HepG2 (cell line): ENCODE data around the gene H3-3A. TPM values are rescaled to one million over a fixed set of nuclear protein-coding genes. Genes with fewer than 3 reads are reported as not detected.

ENCODE experiments used
- CC2D1A ChIP-seq: sonication (generic); formaldehyde crosslinking; IDR thresholded peaks from 2 replicates; pipeline ENCODE4 v1.8.1; 2023; ENCODE audit warnings: mild to moderate bottlenecking, missing genetic modification reagents
- ELF3 ChIP-seq: IDR thresholded peaks from 2 replicates; pipeline ENCODE4 v1.6.1; 2016; ENCODE audit warnings: missing genetic modification reagents, missing compliant biosample characterization
- HNRNPLL ChIP-seq: fragments of 200-400 bp; formaldehyde crosslinking; IDR thresholded peaks from 2 replicates; pipeline ENCODE4 v1.6.1; 2017; ENCODE audit warnings: mild to moderate bottlenecking, low read depth, low read length; ENCODE audit not compliant: poor library complexity, severe bottlenecking
- HNRNPUL1 ChIP-seq: fragments of 200-400 bp; formaldehyde crosslinking; IDR thresholded peaks from 2 replicates; pipeline ENCODE4 v1.6.1; 2017; ENCODE audit warnings: low read depth, mild to moderate bottlenecking, low read length, moderate library complexity
- KDM2A ChIP-seq: sonication (generic); formaldehyde crosslinking; IDR thresholded peaks from 2 replicates; pipeline ENCODE4 v1.4.0; 2020; ENCODE audit warnings: low read depth, missing genetic modification reagents, borderline replicate concordance
- KMT2B ChIP-seq: IDR thresholded peaks from 2 replicates; pipeline ENCODE4 v1.6.1; 2016; ENCODE audit warnings: missing genetic modification reagents, missing compliant biosample characterization
- MLLT10 ChIP-seq: sonication (generic); formaldehyde crosslinking; IDR thresholded peaks from 2 replicates; pipeline ENCODE4 v1.4.0; 2020; ENCODE audit warnings: missing genetic modification reagents
- SKI ChIP-seq: fragments of 450-650 bp; IDR thresholded peaks from one replicate; pipeline ENCODE4 v1.6.1; 2018; ENCODE audit warnings: mild to moderate bottlenecking; ENCODE audit not compliant: partially characterized antibody
- SOX6 ChIP-seq, 2 experiments: fragments of 450-650 bp in 1 of 2; sonication (generic) in 1 of 2; formaldehyde crosslinking in 1 of 2; IDR thresholded peaks; 2 replicates each; pipeline versions ENCODE4 v1.4.0 to v1.6.1; 2017 to 2020; ENCODE audit warnings: antibody characterized with exemption in 1 of 2, mild to moderate bottlenecking in 1 of 2, missing genetic modification reagents in 1 of 2
- TCF12 ChIP-seq, 2 experiments: fragments of 450-650 bp in 1 of 2; sonication (generic) in 1 of 2; formaldehyde crosslinking in 1 of 2; IDR thresholded peaks; 2 replicates each; pipeline versions ENCODE4 v1.6.1 to v1.8.0; 2017 to 2022; ENCODE audit warnings: antibody characterized with exemption in 1 of 2, mild to moderate bottlenecking in 1 of 2, missing genetic modification reagents in 1 of 2, moderate library complexity in 1 of 2
- THYN1 ChIP-seq: sonication (generic); formaldehyde crosslinking; IDR thresholded peaks from 2 replicates; pipeline ENCODE4 v1.8.1; 2023; ENCODE audit warnings: low read depth, mild to moderate bottlenecking, moderate library complexity, missing genetic modification reagents, borderline replicate concordance
- ZBTB8A ChIP-seq: sonication (generic); formaldehyde crosslinking; IDR thresholded peaks from 2 replicates; pipeline ENCODE4 v1.4.0; 2020; ENCODE audit warnings: mild to moderate bottlenecking, low read depth, missing genetic modification reagents, borderline replicate concordance
- ZFP36L1 ChIP-seq: sonication (generic); formaldehyde crosslinking; IDR thresholded peaks from 2 replicates; pipeline ENCODE4 v1.8.0; 2022; ENCODE audit warnings: mild to moderate bottlenecking, missing genetic modification reagents, moderate library complexity
- ZFP37 ChIP-seq: sonication (generic); formaldehyde crosslinking; IDR thresholded peaks from 2 replicates; pipeline ENCODE4 v1.4.0; 2020; ENCODE audit warnings: missing genetic modification reagents, borderline replicate concordance
- ZFX ChIP-seq: sonication (generic); formaldehyde crosslinking; IDR thresholded peaks from 2 replicates; pipeline ENCODE4 v1.4.0; 2020; ENCODE audit warnings: mild to moderate bottlenecking, low read depth, missing genetic modification reagents, moderate library complexity
- ZNF180 ChIP-seq: sonication (generic); formaldehyde crosslinking; IDR thresholded peaks from 2 replicates; pipeline ENCODE4 v1.4.0; 2020; ENCODE audit warnings: low read depth, missing genetic modification reagents, borderline replicate concordance
- ZNF354B ChIP-seq: sonication (generic); formaldehyde crosslinking; IDR thresholded peaks from 2 replicates; pipeline ENCODE4 v1.8.0; 2022; ENCODE audit warnings: mild to moderate bottlenecking, missing genetic modification reagents
- ZNF430 ChIP-seq: sonication (generic); formaldehyde crosslinking; IDR thresholded peaks from 2 replicates; pipeline ENCODE4 v1.9.0; 2021; ENCODE audit warnings: mild to moderate bottlenecking, missing genetic modification reagents
- ZNF709 ChIP-seq: sonication (generic); formaldehyde crosslinking; IDR thresholded peaks from 2 replicates; pipeline ENCODE4 v1.5.0; 2020; ENCODE audit warnings: mild to moderate bottlenecking, missing genetic modification reagents
- polyA plus RNA-seq, 8 experiments: library from polyadenylated mRNA; depleted of rRNA in 3 of 8; stranded (reverse) in 7 of 8; unstranded in 1 of 8; fragments of >200 nt; fragmentation: Illumina TruSeq in 4 of 8; extraction: Trizol in 4 of 8; gene quantifications; 2 replicates each; pipeline versions ENCODE4 v1.2.1 to v1.2.3, GENCODE V29; 2011 to 2016; ENCODE audit warnings: low read depth in 4 of 8, missing spikeins in 1 of 8, mixed read lengths in 1 of 8; ENCODE audit not compliant: insufficient read depth in 1 of 8
- total RNA-seq, 5 experiments: library from RNA; depleted of rRNA; stranded (reverse); fragments of >200 nt; fragmentation: Illumina TruSeq; extraction: Trizol; gene quantifications; 2 replicates each; pipeline ENCODE4 v1.2.3, GENCODE V29; 2016; ENCODE audit warnings: low read depth in 1 of 5
- TF ChIP-seq, protein P1 (sequence below): sonication (generic); formaldehyde crosslinking; IDR thresholded peaks from 2 replicates; pipeline ENCODE4 v1.4.0; 2020; ENCODE audit warnings: low read depth, missing genetic modification reagents
- TF ChIP-seq, protein P2 (sequence below): sonication (generic); formaldehyde crosslinking; IDR thresholded peaks from 2 replicates; pipeline ENCODE4 v1.8.0; 2022; ENCODE audit warnings: mild to moderate bottlenecking, missing genetic modification reagents; ENCODE audit not compliant: insufficient replicate concordance
- TF ChIP-seq, protein P3 (sequence below): sonication (generic); formaldehyde crosslinking; IDR thresholded peaks from 2 replicates; pipeline ENCODE4 v1.5.0; 2020; ENCODE audit warnings: missing genetic modification reagents

Gene H3-3A
- total and polyA plus RNA-seq, 2 of the 13 experiments (the other 11 are each of a cell fraction or from before 2014, with no cell fraction given), result 221 to 320 TPM

DNA sequence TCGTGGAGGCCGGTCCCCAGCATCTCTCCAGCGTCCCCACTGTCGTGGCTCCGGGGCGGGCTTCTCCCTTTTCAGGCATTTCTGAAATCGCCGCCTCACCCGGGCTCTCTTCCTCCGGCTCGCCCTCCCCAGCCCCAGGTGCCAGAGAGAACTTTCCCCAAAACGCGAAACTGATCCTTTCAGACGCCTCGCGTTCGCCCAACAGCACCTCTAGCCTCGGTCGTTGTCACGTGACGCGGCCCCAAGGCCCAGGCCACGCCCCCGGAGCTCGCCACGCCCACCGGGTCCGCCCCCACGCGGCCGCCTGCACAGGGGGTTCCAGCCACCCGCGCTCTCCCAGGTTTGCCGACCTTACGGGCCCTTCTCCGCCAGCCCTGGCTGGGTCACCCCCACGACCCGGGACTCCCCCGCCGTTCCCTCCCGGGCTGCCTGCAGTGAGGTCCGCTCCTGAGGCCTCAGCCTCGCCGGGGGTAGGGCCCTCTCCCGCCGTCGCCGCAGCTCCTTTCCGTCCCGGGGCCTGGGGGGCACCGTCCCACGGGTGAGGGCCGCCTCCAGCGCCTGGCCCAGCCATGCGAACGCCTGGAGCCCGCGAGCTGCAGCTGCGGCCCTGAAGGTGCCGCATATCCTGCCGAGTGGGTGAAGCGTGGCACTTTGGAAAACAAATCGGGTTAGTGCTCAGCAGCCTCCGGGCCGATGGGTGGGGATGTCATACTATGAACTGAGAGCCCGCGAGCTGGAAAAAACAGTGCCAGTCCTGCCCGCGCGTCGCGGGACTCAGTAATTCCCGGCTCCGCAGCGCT is 21.0 kb downstream of the H3-3A start (continued):
- TF ChIP-seq, protein P1, sequence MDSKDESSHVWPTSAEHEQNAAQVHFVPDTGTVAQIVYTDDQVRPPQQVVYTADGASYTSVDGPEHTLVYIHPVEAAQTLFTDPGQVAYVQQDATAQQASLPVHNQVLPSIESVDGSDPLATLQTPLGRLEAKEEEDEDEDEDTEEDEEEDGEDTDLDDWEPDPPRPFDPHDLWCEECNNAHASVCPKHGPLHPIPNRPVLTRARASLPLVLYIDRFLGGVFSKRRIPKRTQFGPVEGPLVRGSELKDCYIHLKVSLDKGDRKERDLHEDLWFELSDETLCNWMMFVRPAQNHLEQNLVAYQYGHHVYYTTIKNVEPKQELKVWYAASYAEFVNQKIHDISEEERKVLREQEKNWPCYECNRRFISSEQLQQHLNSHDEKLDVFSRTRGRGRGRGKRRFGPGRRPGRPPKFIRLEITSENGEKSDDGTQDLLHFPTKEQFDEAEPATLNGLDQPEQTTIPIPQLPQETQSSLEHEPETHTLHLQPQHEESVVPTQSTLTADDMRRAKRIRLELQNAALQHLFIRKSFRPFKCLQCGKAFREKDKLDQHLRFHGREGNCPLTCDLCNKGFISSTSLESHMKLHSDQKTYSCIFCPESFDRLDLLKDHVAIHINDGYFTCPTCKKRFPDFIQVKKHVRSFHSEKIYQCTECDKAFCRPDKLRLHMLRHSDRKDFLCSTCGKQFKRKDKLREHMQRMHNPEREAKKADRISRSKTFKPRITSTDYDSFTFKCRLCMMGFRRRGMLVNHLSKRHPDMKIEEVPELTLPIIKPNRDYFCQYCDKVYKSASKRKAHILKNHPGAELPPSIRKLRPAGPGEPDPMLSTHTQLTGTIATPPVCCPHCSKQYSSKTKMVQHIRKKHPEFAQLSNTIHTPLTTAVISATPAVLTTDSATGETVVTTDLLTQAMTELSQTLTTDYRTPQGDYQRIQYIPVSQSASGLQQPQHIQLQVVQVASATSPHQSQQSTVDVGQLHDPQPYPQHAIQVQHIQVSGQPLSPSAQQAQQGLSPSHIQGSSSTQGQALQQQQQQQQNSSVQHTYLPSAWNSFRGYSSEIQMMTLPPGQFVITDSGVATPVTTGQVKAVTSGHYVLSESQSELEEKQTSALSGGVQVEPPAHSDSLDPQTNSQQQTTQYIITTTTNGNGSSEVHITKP (CRISPR knock-in tag), result 0 out of 2 replicates have a peak, but pooled peaks have one; percentile 23
- TF ChIP-seq ELF3 (no peak), ZFP37 (CRISPR knock-in tag) (no peak), KMT2B (CRISPR knock-in tag) (no peak), CC2D1A (CRISPR knock-in tag) (no peak), SKI (no peak), THYN1 (CRISPR knock-in tag) (no peak), SOX6 (IDR thresholded peaks at IDR 0.05) (no peak), SOX6 (CRISPR knock-in tag; IDR thresholded peaks at IDR 0.05) (peak; percentile 19; the same call in 1 of the 2 replicates), ZNF430 (CRISPR knock-in tag) (peak; percentile 86), ZNF354B (CRISPR knock-in tag) (peak; percentile 74; the same call in 1 of the 2 replicates), HNRNPLL (peak; percentile 36), MLLT10 (no peak), ZNF180 (CRISPR knock-in tag) (no peak), KDM2A (CRISPR knock-in tag) (0 out of 2 replicates have a peak, but pooled peaks have one; percentile 33), ZNF709 (CRISPR knock-in tag) (peak; percentile 56; the same call in 1 of the 2 replicates), ZFP36L1 (no peak), ZBTB8A (no peak), HNRNPUL1 (no peak), TCF12 (IDR thresholded peaks at IDR 0.05) (no peak), TCF12 (CRISPR knock-in tag; IDR thresholded peaks at IDR 0.05) (no peak; the same call in 1 of the 2 replicates), ZFX (CRISPR knock-in tag) (peak; percentile 96)
- TF ChIP-seq, protein P2, sequence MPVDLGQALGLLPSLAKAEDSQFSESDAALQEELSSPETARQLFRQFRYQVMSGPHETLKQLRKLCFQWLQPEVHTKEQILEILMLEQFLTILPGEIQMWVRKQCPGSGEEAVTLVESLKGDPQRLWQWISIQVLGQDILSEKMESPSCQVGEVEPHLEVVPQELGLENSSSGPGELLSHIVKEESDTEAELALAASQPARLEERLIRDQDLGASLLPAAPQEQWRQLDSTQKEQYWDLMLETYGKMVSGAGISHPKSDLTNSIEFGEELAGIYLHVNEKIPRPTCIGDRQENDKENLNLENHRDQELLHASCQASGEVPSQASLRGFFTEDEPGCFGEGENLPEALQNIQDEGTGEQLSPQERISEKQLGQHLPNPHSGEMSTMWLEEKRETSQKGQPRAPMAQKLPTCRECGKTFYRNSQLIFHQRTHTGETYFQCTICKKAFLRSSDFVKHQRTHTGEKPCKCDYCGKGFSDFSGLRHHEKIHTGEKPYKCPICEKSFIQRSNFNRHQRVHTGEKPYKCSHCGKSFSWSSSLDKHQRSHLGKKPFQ (CRISPR knock-in tag), result peak; percentile 85
- TF ChIP-seq, protein P3, sequence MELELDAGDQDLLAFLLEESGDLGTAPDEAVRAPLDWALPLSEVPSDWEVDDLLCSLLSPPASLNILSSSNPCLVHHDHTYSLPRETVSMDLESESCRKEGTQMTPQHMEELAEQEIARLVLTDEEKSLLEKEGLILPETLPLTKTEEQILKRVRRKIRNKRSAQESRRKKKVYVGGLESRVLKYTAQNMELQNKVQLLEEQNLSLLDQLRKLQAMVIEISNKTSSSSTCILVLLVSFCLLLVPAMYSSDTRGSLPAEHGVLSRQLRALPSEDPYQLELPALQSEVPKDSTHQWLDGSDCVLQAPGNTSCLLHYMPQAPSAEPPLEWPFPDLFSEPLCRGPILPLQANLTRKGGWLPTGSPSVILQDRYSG, result 0 out of 2 replicates have a peak, but pooled peaks have one; percentile 25
